Upper lobe of left lung (tissue), 4 donors: ENCODE data around the gene OR11A1.

Source experiments
- EP300 ChIP-seq, 4 donors: sonication (generic); formaldehyde crosslinking; IDR thresholded peaks; one replicate each; pipeline ENCODE4 v1.5.1; 2017; ENCODE audit warnings: antibody characterized with exemption in 4 of 4, control low read depth in 2 of 4
- POLR2A ChIP-seq, 4 donors: fragments of 450-650 bp; IDR thresholded peaks; one replicate each; pipeline ENCODE4 v1.5.1; 2016 to 2017; ENCODE audit warnings: antibody characterized with exemption in 4 of 4, mild to moderate bottlenecking in 2 of 4
- TF ChIP-seq, protein P1 (sequence below), 6 experiments: fragments of 450-650 bp in 4 of 6; fragments of 200-600 bp in 2 of 6; sonication (generic) in 2 of 6; IDR thresholded peaks; one replicate each; pipeline ENCODE4 v1.5.1; 2016 to 2019; ENCODE audit warnings: antibody characterized with exemption in 6 of 6

DNA sequence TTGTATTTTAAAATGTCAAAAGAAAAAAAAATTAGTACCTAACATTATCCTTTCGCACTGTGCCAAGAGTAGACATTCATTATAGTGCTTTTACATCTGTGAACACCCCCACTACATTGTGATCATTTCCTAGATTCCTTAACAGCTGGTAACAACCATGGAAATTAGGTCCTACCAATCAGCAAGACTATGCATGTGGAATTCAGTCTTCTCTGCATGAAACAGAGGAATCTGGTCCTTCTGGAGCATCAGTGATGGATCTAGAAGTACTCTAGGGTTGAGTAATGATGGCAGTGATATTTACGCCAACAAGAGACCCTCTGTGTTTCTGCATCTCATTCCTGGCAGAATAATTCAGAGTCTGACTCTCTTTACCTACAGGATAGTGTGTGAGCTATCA lies 32.7 kb downstream of the OR11A1 start:
- TF ChIP-seq POLR2A (IDR thresholded peaks at IDR 0.05) (no peak), EP300 (IDR thresholded peaks at IDR 0.05) (no peak)
- TF ChIP-seq, protein P1, sequence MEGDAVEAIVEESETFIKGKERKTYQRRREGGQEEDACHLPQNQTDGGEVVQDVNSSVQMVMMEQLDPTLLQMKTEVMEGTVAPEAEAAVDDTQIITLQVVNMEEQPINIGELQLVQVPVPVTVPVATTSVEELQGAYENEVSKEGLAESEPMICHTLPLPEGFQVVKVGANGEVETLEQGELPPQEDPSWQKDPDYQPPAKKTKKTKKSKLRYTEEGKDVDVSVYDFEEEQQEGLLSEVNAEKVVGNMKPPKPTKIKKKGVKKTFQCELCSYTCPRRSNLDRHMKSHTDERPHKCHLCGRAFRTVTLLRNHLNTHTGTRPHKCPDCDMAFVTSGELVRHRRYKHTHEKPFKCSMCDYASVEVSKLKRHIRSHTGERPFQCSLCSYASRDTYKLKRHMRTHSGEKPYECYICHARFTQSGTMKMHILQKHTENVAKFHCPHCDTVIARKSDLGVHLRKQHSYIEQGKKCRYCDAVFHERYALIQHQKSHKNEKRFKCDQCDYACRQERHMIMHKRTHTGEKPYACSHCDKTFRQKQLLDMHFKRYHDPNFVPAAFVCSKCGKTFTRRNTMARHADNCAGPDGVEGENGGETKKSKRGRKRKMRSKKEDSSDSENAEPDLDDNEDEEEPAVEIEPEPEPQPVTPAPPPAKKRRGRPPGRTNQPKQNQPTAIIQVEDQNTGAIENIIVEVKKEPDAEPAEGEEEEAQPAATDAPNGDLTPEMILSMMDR (IDR thresholded peaks at IDR 0.05): no peak
